ENCODE data around the gene VWA3B. TPM values are rescaled to one million over a fixed set of nuclear protein-coding genes. Genes with fewer than 3 reads are reported as not detected.

VWA3B gene
- total RNA-seq, 1 experiment from 2014 or later, result not detected

DNA sequence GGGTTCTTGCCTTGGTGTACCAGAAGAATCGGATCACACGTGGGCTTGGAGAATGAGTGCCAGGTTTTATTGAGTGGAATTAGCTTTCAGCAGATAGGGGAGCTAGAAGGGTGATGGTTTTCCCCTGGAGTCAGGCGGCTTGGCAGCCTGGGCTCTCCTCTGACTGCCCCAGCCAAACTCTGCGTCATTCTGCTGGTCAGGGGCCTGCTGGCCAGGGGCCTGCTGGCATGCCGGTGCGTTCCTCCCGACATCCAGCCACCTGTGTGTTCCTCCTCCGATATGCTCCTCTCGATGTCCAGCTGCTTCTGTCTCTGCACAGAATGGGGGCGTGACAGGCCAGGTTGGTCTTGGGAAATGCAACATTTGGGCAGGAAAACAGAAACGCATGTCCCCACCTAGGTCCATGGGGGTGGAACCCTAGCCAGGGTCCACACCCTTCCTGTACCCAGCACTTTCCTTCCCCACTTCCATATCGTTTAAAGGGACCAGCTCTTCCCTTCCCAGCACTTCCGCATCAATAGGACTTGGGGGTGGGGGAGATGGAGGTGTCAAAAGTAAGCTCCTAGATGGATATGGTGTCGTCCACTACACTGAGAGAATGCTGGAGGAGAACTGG lies 85.3 kb downstream of the VWA3B start:
- no peak overlapping the region for H3K4me3 Mint-ChIP-seq (ENCODE audit: low read depth, unreplicated experiment)
- no peaks in the 10 kb centered on the region for H3K36me3 Mint-ChIP-seq (ENCODE audit: insufficient read depth, unreplicated experiment)
- CTCF ChIA-PET, result interaction anchor here (0.6 kb wide), 1 partner anchor 29 kb away, joined by 5 read pairs; no protein-coding TSS in a partner anchor
- TF ChIP-seq, protein P1, sequence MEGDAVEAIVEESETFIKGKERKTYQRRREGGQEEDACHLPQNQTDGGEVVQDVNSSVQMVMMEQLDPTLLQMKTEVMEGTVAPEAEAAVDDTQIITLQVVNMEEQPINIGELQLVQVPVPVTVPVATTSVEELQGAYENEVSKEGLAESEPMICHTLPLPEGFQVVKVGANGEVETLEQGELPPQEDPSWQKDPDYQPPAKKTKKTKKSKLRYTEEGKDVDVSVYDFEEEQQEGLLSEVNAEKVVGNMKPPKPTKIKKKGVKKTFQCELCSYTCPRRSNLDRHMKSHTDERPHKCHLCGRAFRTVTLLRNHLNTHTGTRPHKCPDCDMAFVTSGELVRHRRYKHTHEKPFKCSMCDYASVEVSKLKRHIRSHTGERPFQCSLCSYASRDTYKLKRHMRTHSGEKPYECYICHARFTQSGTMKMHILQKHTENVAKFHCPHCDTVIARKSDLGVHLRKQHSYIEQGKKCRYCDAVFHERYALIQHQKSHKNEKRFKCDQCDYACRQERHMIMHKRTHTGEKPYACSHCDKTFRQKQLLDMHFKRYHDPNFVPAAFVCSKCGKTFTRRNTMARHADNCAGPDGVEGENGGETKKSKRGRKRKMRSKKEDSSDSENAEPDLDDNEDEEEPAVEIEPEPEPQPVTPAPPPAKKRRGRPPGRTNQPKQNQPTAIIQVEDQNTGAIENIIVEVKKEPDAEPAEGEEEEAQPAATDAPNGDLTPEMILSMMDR (IDR thresholded peaks at IDR 0.05; ENCODE audit: unreplicated experiment), result no peak
- no TSS peak for BruUV-seq (replicated peaks)
- peaks cover 91% of the 10 kb centered on the region for H3K27me3 Mint-ChIP-seq (ENCODE audit: unreplicated experiment)
- H3K27ac Mint-ChIP-seq (ENCODE audit: unreplicated experiment), result no peak overlapping the region
- intact Hi-C loops (cut with micrococcal nuclease; ENCODE audit: unreplicated experiment), result no loop called here
- no peaks in the 10 kb centered on the region for H3K4me1 Mint-ChIP-seq (ENCODE audit: low read depth, unreplicated experiment)
- no peaks in the 10 kb centered on the region for H3K9me3 Mint-ChIP-seq (ENCODE audit: low read depth, unreplicated experiment)
- DNase-seq, result no peak

DNA sequence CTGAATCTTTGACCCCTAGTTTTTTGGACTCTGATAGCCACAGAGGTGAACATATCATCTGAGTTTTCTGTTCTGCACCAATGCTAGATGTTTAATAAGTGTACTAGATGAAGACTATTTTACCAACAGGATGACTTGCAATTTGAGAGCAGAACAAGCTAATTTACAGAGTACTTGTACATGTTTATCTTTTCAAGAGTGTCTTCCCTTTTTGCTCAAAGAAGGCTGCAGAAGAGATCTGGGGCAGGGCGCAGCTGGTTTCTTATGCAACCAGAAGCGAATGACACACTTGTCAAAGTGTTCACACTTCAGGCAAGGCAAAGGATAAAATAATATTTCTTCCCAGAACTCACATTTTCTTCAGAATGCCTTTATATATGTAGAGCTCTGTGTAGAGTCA lies 86.0 kb downstream of the VWA3B start:
- CTCF ChIA-PET, result interaction anchor here (0.6 kb wide), 1 partner anchor 30 kb away, joined by 5 read pairs; no protein-coding TSS in a partner anchor
- BruUV-seq (replicated peaks), result no TSS peak

DNA sequence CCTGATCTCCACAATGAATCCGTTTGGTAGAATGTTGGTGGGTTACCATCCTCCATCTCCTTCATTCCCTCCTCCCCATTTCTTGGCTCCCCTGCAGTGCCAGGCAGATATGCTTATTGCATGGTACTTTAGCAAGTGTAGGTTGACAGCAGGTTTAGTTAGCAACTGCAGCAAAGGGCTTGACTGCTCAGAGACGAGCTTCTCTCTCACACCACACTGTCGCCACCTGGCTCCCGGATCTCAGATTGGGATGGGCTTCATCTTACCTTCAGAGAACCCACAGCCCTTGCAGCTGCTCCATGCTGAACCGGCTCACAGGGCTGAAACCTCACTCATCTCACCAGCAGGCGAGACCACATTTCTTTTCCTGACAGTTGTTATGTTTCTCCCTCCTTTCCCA lies 88.8 kb downstream of the VWA3B start:
- TF ChIP-seq, protein P1 (IDR thresholded peaks at IDR 0.05; ENCODE audit: unreplicated experiment), result no peak
- CTCF ChIA-PET, result no interaction called here
- no peak for DNase-seq
- Mint-ChIP-seq H3K4me1 (ENCODE audit: low read depth, unreplicated experiment) (no peaks in the 10 kb centered on the region), H3K36me3 (ENCODE audit: insufficient read depth, unreplicated experiment) (no peaks in the 10 kb centered on the region), H3K4me3 (ENCODE audit: low read depth, unreplicated experiment) (no peak overlapping the region), H3K27me3 (ENCODE audit: unreplicated experiment) (peaks cover 89% of the 10 kb centered on the region), H3K27ac (ENCODE audit: unreplicated experiment) (no peak overlapping the region), H3K9me3 (ENCODE audit: low read depth, unreplicated experiment) (no peaks in the 10 kb centered on the region)
- intact Hi-C loops (cut with micrococcal nuclease; ENCODE audit: unreplicated experiment), result no loop called here
- no TSS peak for BruUV-seq (replicated peaks)

More for the DNA sequence above, 86.0 kb downstream of the VWA3B start:
- Mint-ChIP-seq H3K36me3 (ENCODE audit: insufficient read depth, unreplicated experiment) (no peaks in the 10 kb centered on the region), H3K27ac (ENCODE audit: unreplicated experiment) (no peak overlapping the region), H3K4me1 (ENCODE audit: low read depth, unreplicated experiment) (no peaks in the 10 kb centered on the region), H3K9me3 (ENCODE audit: low read depth, unreplicated experiment) (no peaks in the 10 kb centered on the region), H3K27me3 (ENCODE audit: unreplicated experiment) (peaks cover 91% of the 10 kb centered on the region), H3K4me3 (ENCODE audit: low read depth, unreplicated experiment) (no peak overlapping the region)
- intact Hi-C loops (cut with micrococcal nuclease; ENCODE audit: unreplicated experiment), result no loop called here
- TF ChIP-seq, protein P1 (IDR thresholded peaks at IDR 0.05; ENCODE audit: unreplicated experiment), result no peak
- DNase-seq, result no peak

DNA sequence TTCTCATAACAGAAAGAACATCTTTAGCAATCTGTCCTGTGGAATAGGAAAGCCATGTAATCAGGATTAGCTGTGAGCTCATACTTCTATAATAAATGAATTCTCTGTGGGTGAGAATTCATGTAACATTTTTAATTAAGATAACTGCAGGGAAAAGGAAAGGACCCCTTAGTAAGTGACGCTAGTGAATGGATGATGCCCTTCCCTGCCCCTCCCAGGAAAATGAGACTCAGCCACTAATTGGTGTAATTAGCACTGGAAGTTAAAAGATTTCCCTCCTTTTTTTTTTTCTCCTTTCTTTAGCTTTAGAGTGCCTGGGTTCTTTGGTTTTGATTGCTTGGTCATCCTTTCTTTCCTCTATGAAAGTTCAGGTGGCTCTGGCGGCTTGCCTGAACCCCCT lies 90.3 kb downstream of the VWA3B start:
- Mint-ChIP-seq H3K27me3 (ENCODE audit: unreplicated experiment) (peaks cover 76% of the 10 kb centered on the region), H3K4me1 (ENCODE audit: low read depth, unreplicated experiment) (no peaks in the 10 kb centered on the region), H3K4me3 (ENCODE audit: low read depth, unreplicated experiment) (no peak overlapping the region), H3K9me3 (ENCODE audit: low read depth, unreplicated experiment) (no peaks in the 10 kb centered on the region), H3K36me3 (ENCODE audit: insufficient read depth, unreplicated experiment) (no peaks in the 10 kb centered on the region), H3K27ac (ENCODE audit: unreplicated experiment) (no peak overlapping the region)
- BruUV-seq (replicated peaks), result no TSS peak
- intact Hi-C loops (cut with micrococcal nuclease; ENCODE audit: unreplicated experiment), result no loop called here
- DNase-seq, result no peak
- CTCF ChIA-PET, result no interaction called here
- TF ChIP-seq, protein P1 (IDR thresholded peaks at IDR 0.05; ENCODE audit: unreplicated experiment), result no peak
